C4-2B (cell line): ENCODE measurements around the gene USP25.

ENCODE experiments used
- ZFX ChIP-seq: fragments of 450-650 bp; IDR thresholded peaks from 2 replicates; pipeline ENCODE4 v1.6.1; 2017
- TF ChIP-seq, protein P1 (sequence below): fragments of 450-650 bp; conservative IDR thresholded peaks from 2 replicates; pipeline ENCODE4 v1.5.1; 2017; ENCODE audit warnings: mild to moderate bottlenecking

DNA sequence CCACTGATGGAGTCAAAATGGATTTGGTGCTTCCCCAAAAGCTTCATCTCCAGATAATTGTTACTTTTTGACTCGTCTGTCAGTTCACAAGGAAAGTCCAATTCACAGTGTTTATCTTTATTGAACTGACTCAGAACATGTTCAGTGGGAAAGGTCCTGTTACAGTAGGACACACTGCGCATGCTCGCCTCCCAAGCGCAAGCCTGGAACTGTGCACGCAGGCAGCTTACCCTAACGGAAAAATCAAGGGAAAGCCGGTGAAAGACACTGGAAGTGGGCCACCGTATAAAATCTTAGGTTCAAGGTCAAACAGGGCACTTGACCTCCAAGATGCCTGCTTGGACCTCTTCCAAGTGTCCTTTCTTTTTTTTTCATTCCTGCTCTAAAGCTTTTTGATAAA lies 174.6 kb downstream of the USP25 start:
- TF ChIP-seq, protein P1, sequence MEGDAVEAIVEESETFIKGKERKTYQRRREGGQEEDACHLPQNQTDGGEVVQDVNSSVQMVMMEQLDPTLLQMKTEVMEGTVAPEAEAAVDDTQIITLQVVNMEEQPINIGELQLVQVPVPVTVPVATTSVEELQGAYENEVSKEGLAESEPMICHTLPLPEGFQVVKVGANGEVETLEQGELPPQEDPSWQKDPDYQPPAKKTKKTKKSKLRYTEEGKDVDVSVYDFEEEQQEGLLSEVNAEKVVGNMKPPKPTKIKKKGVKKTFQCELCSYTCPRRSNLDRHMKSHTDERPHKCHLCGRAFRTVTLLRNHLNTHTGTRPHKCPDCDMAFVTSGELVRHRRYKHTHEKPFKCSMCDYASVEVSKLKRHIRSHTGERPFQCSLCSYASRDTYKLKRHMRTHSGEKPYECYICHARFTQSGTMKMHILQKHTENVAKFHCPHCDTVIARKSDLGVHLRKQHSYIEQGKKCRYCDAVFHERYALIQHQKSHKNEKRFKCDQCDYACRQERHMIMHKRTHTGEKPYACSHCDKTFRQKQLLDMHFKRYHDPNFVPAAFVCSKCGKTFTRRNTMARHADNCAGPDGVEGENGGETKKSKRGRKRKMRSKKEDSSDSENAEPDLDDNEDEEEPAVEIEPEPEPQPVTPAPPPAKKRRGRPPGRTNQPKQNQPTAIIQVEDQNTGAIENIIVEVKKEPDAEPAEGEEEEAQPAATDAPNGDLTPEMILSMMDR = no peak
- no peak for TF ChIP-seq ZFX
